GM12878 (cell line): ENCODE data around the gene PNPLA5. TPM values are rescaled to one million over a fixed set of nuclear protein-coding genes. Genes with fewer than 3 reads are reported as not detected.

Experiments
- ATAC-seq: fragments of 200-7000 bp; cut with Tn5 transposase; 3 replicates; pipeline ENCODE4 v1.9.1; 2020; ENCODE audit warnings: mild to moderate bottlenecking, moderate library complexity
- BruUV-seq: library from RNA; stranded (reverse); fragments of 400-500 nt; replicated peaks from 2 replicates; lab custom pipeline; 2021; lab: Mats Ljungman, UMichigan
- CTCF ChIA-PET: fragments of 300-600 bp; sonication (Branson Sonifier 250); formaldehyde crosslinking; extraction: SDS; loops from one replicate; lab custom pipeline; 2021; ENCODE audit warnings: inconsistent platforms; lab: Yijun Ruan, JAX
- POLR2A ChIA-PET: fragments of 350-600 bp; formaldehyde crosslinking; extraction: SDS; loops from one replicate; lab custom pipeline; 2021; ENCODE audit warnings: inconsistent platforms; lab: Charles Lee
- RAD21 ChIA-PET: fragments of 300-600 bp; sonication (Branson Sonifier 250); formaldehyde crosslinking; loops from one replicate; lab custom pipeline; 2023; ENCODE audit warnings: antibody characterized with exemption; ENCODE audit not compliant: unreplicated experiment; lab: Charles Lee
- SMC1A ChIA-PET: fragments of 300-600 bp; sonication (Branson Sonifier 250); formaldehyde crosslinking; loops from one replicate; lab custom pipeline; 2023; ENCODE audit not compliant: unreplicated experiment, uncharacterized antibody; lab: Charles Lee
- DNase-seq: peaks from one replicate; pipeline ENCODE4 v3.0.0-alpha.2; 2011; ENCODE audit warnings: low read depth, low spot score
- FAIRE-seq: peaks from 3 replicates; lab custom pipeline; 2011; peaks lifted over from hg19 to GRCh38; lab: Jason Lieb, UNC
- H2AFZ ChIP-seq: 2 replicates; pipeline ENCODE4 v1.6.0; 2011; ENCODE audit warnings: low read depth, low read length, control low read depth; ENCODE audit not compliant: control insufficient read depth
- H3K27ac ChIP-seq: 2 replicates; pipeline ENCODE4 v1.5.1; 2011; ENCODE audit warnings: control low read depth; ENCODE audit not compliant: control insufficient read depth, insufficient read depth
- H3K27me3 ChIP-seq, 2 experiments: replicated peaks in 1 of 2; 2 replicates each; pipeline versions ENCODE4 v1.6.0 to v1.6.1; 2011; ENCODE audit warnings: low read length in 1 of 2; ENCODE audit not compliant: control insufficient read depth in 2 of 2, insufficient read depth in 2 of 2
- H3K36me3 ChIP-seq, 2 experiments: 2 replicates each; pipeline ENCODE4 v1.5.1; 2011; ENCODE audit warnings: low read length in 1 of 2; ENCODE audit not compliant: control insufficient read depth in 2 of 2, insufficient read depth in 2 of 2
- H3K4me1 ChIP-seq: 2 replicates; pipeline ENCODE4 v1.6.1; 2011; ENCODE audit warnings: mild to moderate bottlenecking, low read length, moderate library complexity, mixed read lengths; ENCODE audit not compliant: control insufficient read depth, insufficient read depth
- H3K4me2 ChIP-seq: 2 replicates; pipeline ENCODE4 v1.6.0; 2011; ENCODE audit warnings: control low read depth; ENCODE audit not compliant: control insufficient read depth, insufficient read depth
- H3K4me3 ChIP-seq: fragments of 200-600 bp; sonication (generic); 2 replicates; pipeline ENCODE4 v1.5.1; 2016
- H3K79me2 ChIP-seq: 2 replicates; pipeline ENCODE4 v1.6.0; 2011; ENCODE audit warnings: low read length; ENCODE audit not compliant: control insufficient read depth, insufficient read depth
- H3K9ac ChIP-seq: 2 replicates; pipeline ENCODE4 v1.8.0; 2011; ENCODE audit warnings: low read length, control low read depth, mixed read lengths; ENCODE audit not compliant: control insufficient read depth, insufficient read depth
- H3K9me3 ChIP-seq: replicated peaks from 3 replicates; pipeline ENCODE4 v1.5.1; 2011; ENCODE audit warnings: mild to moderate bottlenecking, low read length; ENCODE audit not compliant: control insufficient read depth, insufficient read depth
- H4K20me1 ChIP-seq: 2 replicates; pipeline ENCODE4 v1.6.0; 2011; ENCODE audit not compliant: control insufficient read depth, insufficient read depth
- BACH1 ChIP-seq: fragments of 450-650 bp; IDR thresholded peaks from 2 replicates; pipeline ENCODE4 v1.6.1; 2017; ENCODE audit warnings: mild to moderate bottlenecking, borderline replicate concordance
- EGR1 ChIP-seq, 2 experiments: IDR thresholded peaks; 1 replicate in 1 of 2; 2 replicates in 1 of 2; pipeline ENCODE4 v1.6.1; 2011 to 2012; ENCODE audit warnings: low read depth in 2 of 2, low read length in 2 of 2, borderline replicate concordance in 1 of 2, mild to moderate bottlenecking in 1 of 2, moderate library complexity in 1 of 2
- FOXM1 ChIP-seq: IDR thresholded peaks from 2 replicates; pipeline ENCODE4 v1.6.1; 2012; ENCODE audit warnings: low read depth, mild to moderate bottlenecking, inconsistent platforms, low read length, moderate library complexity
- HDGF ChIP-seq: fragments of 450-650 bp; IDR thresholded peaks from 2 replicates; pipeline ENCODE4 v1.6.1; 2016; ENCODE audit warnings: antibody characterized with exemption
- NFIC ChIP-seq: IDR thresholded peaks from 2 replicates; pipeline ENCODE4 v1.6.1; 2012; ENCODE audit warnings: low read depth, mild to moderate bottlenecking, inconsistent platforms, low read length, moderate library complexity
- NFYA ChIP-seq: IDR thresholded peaks from 2 replicates; pipeline ENCODE4 v1.6.1; 2011; ENCODE audit warnings: low read depth, mild to moderate bottlenecking, low read length, improper control_type of control experiment, borderline replicate concordance
- TBL1XR1 ChIP-seq: IDR thresholded peaks from 2 replicates; pipeline ENCODE4 v1.6.1; 2012; ENCODE audit warnings: low read depth, low read length, improper control_type of control experiment
- TCF12 ChIP-seq: IDR thresholded peaks from 2 replicates; pipeline ENCODE4 v1.6.1; 2011; ENCODE audit warnings: low read depth, mild to moderate bottlenecking, low read length
- WGBS: methylation state at CpG from one replicate; pipeline ENCODE4 v1.1.6; 2016; ENCODE audit warnings: low lambda C conversion rate; ENCODE audit not compliant: insufficient replicate concordance, insufficient coverage; ENCODE audit errors: missing lambda C conversion rate; 5-methylcytosine and 5-hydroxymethylcytosine counted together
- in situ Hi-C: fragments of 300-500 bp; cut with MboI; formaldehyde crosslinking; loops from 9 replicates; pipeline ENCODE4 v1.14.3; 2018; ENCODE audit warnings: mixed read lengths
- intact Hi-C: fragments of 100-400 bp; cut with micrococcal nuclease; formaldehyde crosslinking; loops from one replicate; pipeline ENCODE4 v1.14.2; 2022; ENCODE audit not compliant: unreplicated experiment
- polyA plus RNA-seq, 11 experiments: library from polyadenylated mRNA; depleted of rRNA in 4 of 11; unstranded in 6 of 11; stranded (reverse) in 5 of 11; fragments of >200 nt; fragmentation: Nextera tagmentation in 4 of 11; fragmentation: Illumina TruSeq in 1 of 11; extraction: Ambion mirVana in 4 of 11; extraction: Trizol in 1 of 11; gene quantifications; 1 replicate in 1 of 11; 2 replicates in 10 of 11; pipeline versions ENCODE4 v1.2.1 to v1.2.3, GENCODE V29; 2011 to 2016; ENCODE audit warnings: inconsistent platforms in 2 of 11, missing spikeins in 2 of 11, low read depth in 1 of 11
- total RNA-seq, 4 experiments: library from RNA; depleted of rRNA in 3 of 4; stranded (reverse); fragments of >200 nt in 3 of 4; fragmentation: Illumina TruSeq in 1 of 4; extraction: Trizol in 1 of 4; gene quantifications; 2 replicates each; pipeline versions ENCODE4 v1.2.1 to v1.2.3, GENCODE V29; 2013 to 2021
- TF ChIP-seq, protein P1 (sequence below): fragments of 450-650 bp; IDR thresholded peaks from 2 replicates; pipeline ENCODE4 v1.6.1; 2014; ENCODE audit warnings: mild to moderate bottlenecking

Gene PNPLA5
- total and polyA plus RNA-seq, 10 of the 15 experiments (the other 5 are each of a cell fraction or from before 2014, with no cell fraction given), result not detected

DNA sequence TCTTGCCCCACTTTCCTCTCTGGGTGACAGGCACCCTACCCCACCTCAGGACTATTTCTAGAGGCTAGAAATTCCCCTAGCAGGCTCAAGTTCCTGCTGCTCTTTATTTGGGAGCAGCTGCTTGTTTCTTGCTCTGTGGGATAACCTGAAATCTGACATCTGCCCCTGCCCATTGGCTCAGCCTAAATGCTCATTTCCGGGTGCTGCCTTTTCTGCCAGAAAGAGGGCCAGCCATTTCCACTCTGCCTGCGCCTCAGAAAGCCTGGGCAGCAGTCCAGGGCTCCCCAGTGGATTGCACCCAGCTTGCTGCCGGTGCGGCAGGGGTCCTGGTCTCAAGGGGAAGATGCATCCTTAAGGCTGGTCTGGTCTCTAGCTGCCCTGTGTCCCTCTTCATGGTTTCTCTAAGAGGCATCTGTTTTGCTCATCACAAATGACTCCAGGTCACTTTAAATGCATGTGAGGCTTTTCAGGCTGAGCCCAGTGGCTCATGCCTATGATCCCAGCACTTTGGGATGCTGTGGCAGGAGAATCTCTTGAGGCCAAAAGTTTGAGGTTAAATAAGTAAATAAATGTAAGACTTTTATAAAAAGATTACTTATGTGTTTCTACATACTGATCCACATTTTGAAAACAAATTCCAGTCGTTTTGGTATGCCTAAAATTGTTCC is 10.3 kb upstream of the PNPLA5 start:
- ChIA-PET POLR2A (no interaction called here), CTCF (no interaction called here), SMC1A (no interaction called here), RAD21 (no interaction called here)
- no TSS peak for BruUV-seq
- 25% methylated on average over 5 of the region's 5 CpGs for WGBS
- no peaks in the 10 kb centered on the region for H3K36me3 ChIP-seq
- FAIRE-seq, result no peak
- no peaks in the 10 kb centered on the region for H3K9me3 ChIP-seq
- H3K9ac ChIP-seq, result no peak overlapping the region
- H4K20me1 ChIP-seq, result no peaks in the 10 kb centered on the region; the same call in 1 of the 2 replicates
- DNase-seq, result no peak
- intact Hi-C loops, result no loop called here
- ATAC-seq, result no peak
- H3K27ac ChIP-seq, result no peak overlapping the region
- H2AFZ ChIP-seq, result no peak overlapping the region
- H3K27me3 ChIP-seq, result peaks cover 4 to 5% of the 10 kb centered on the region in 2 experiments
- H3K4me2 ChIP-seq, result no peak overlapping the region
- TF ChIP-seq NFIC (no peak), HDGF (no peak), BACH1 (no peak), TBL1XR1 (no peak), EGR1 (IDR thresholded peaks at IDR 0.05; ENCODE audit: borderline replicate concordance in 1 of 2, low read depth in 2 of 2, low read length in 2 of 2) (no peak), FOXM1 (no peak), NFYA (no peak), TCF12 (no peak)
- TF ChIP-seq, protein P1, sequence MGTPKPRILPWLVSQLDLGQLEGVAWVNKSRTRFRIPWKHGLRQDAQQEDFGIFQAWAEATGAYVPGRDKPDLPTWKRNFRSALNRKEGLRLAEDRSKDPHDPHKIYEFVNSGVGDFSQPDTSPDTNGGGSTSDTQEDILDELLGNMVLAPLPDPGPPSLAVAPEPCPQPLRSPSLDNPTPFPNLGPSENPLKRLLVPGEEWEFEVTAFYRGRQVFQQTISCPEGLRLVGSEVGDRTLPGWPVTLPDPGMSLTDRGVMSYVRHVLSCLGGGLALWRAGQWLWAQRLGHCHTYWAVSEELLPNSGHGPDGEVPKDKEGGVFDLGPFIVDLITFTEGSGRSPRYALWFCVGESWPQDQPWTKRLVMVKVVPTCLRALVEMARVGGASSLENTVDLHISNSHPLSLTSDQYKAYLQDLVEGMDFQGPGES, result no peak
- no peaks in the 10 kb centered on the region for H3K4me1 ChIP-seq
- H3K4me3 ChIP-seq, result no peak overlapping the region
- H3K79me2 ChIP-seq, result no peaks in the 10 kb centered on the region
- in situ Hi-C loops, result no loop called here
